OCI-LY1 (cell line): ENCODE data around the gene PRKCZ.

Source experiments
- H2AFZ ChIP-seq: fragments of 200-600 bp; sonication (generic), shearing (Covaris generic); 2 replicates; pipeline ENCODE4 v1.6.0; 2014; ENCODE audit warnings: antibody characterized with exemption, mild to moderate bottlenecking, low read length
- H3F3A ChIP-seq: fragments of 200-600 bp; sonication (generic), shearing (Covaris generic); 2 replicates; pipeline ENCODE4 v1.6.0; 2014; ENCODE audit warnings: mild to moderate bottlenecking, antibody characterized with exemption, low read length, moderate library complexity; ENCODE audit not compliant: insufficient read depth
- H3K27ac ChIP-seq: fragments of 200-600 bp; sonication (generic); 2 replicates; pipeline ENCODE4 v1.5.1; 2014; ENCODE audit warnings: low read length, mixed run types, mild to moderate bottlenecking, low read depth; ENCODE audit not compliant: poor library complexity, severe bottlenecking
- H3K27me3 ChIP-seq: fragments of 200-600 bp; sonication (generic); 2 replicates; pipeline ENCODE4 v1.6.0; 2014; ENCODE audit warnings: antibody characterized with exemption, mild to moderate bottlenecking, low read length, moderate library complexity; ENCODE audit not compliant: insufficient read depth
- H3K36me3 ChIP-seq: fragments of 200-600 bp; sonication (generic); 2 replicates; pipeline ENCODE4 v1.6.1; 2014; ENCODE audit warnings: mild to moderate bottlenecking, antibody characterized with exemption, low read length, moderate library complexity, mixed read lengths; ENCODE audit not compliant: insufficient read depth
- H3K4me1 ChIP-seq: fragments of 200-600 bp; sonication (generic); 2 replicates; pipeline ENCODE4 v1.5.1; 2014; ENCODE audit warnings: mild to moderate bottlenecking, low read length, moderate library complexity; ENCODE audit not compliant: insufficient read depth, severe bottlenecking
- H3K4me2 ChIP-seq: fragments of 200-600 bp; sonication (generic), shearing (Covaris generic); 2 replicates; pipeline ENCODE4 v1.6.1; 2014; ENCODE audit warnings: low read length
- H3K4me3 ChIP-seq: fragments of 200-600 bp; sonication (generic); 2 replicates; pipeline ENCODE4 v1.5.1; 2014; ENCODE audit warnings: low read length, low read depth, mild to moderate bottlenecking, mixed read lengths; ENCODE audit not compliant: poor library complexity, severe bottlenecking
- H3K79me2 ChIP-seq: fragments of 200-600 bp; shearing (Covaris generic); 2 replicates; pipeline ENCODE4 v1.6.1; 2016; ENCODE audit warnings: mixed run types, low read length, mixed read lengths; ENCODE audit not compliant: insufficient read depth
- H3K9ac ChIP-seq: fragments of 200-600 bp; sonication (generic), shearing (Covaris generic); 2 replicates; pipeline ENCODE4 v1.6.1; 2014; ENCODE audit warnings: mild to moderate bottlenecking, low read length, mixed read lengths
- H3K9me2 ChIP-seq: fragments of 200-600 bp; sonication (generic), shearing (Covaris generic); 2 replicates; pipeline ENCODE4 v1.6.1; 2014; ENCODE audit warnings: low read depth, mild to moderate bottlenecking, low read length, mixed read lengths
- H3K9me3 ChIP-seq: fragments of 200-600 bp; shearing (Covaris generic); 2 replicates; pipeline ENCODE4 v1.6.1; 2014; ENCODE audit warnings: low read length, mixed read lengths
- H4K20me1 ChIP-seq: fragments of 200-600 bp; sonication (generic), shearing (Covaris generic); 2 replicates; pipeline ENCODE4 v1.6.0; 2016; ENCODE audit warnings: mild to moderate bottlenecking, low read length; ENCODE audit not compliant: insufficient read depth
- EZH2 ChIP-seq: fragments of 200-600 bp; sonication (generic), shearing (Covaris generic); IDR thresholded peaks from 2 replicates; pipeline ENCODE4 v1.8.0; 2017; ENCODE audit warnings: borderline replicate concordance, mixed run types, mild to moderate bottlenecking, antibody characterized with exemption, low read length, moderate library complexity, mixed read lengths
- TF ChIP-seq, protein P1 (sequence below): fragments of 200-600 bp; sonication (generic), shearing (Covaris generic); IDR thresholded peaks from 2 replicates; pipeline ENCODE4 v1.5.1; 2017; ENCODE audit warnings: mild to moderate bottlenecking, antibody characterized with exemption, low read length, moderate library complexity, mixed read lengths

PRKCZ gene

DNA sequence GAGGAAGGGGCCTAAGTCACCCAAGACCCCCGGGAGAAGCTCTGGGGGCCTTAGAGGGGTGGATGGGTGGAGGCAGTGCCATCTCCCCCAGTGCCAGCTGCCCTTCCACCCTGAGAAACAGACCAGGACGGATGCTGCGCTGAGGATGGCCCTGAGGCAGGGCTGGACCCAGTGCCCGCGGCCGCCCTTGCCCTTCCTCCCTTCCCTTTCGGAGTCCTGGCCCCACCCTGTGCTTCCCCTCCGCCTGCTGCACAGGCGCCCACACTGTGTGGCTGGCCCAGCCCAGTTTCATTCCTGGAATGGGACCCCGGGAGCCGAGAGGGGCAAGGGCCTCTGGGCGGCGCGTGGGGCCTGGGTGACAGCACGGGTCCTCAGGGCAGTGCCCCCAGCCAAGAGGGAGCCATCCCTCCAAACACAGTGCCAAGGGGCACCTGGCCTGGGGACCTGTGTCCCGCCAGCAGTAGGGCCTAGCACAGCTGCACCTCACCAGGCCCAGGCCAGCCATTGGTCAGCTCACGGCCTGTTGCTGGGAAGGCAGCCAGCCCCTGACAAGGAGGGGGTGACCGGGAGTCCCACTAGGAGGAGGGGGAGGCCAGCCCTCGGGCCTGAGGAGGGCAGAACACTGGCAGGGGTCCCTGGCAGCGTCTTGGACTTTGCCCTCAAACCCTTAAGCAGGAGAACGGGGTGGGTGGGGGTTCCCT is 164.5 kb downstream of the PRKCZ start:
- H3K9ac ChIP-seq: no peak overlapping the region
- no peak for TF ChIP-seq EZH2
- TF ChIP-seq, protein P1, sequence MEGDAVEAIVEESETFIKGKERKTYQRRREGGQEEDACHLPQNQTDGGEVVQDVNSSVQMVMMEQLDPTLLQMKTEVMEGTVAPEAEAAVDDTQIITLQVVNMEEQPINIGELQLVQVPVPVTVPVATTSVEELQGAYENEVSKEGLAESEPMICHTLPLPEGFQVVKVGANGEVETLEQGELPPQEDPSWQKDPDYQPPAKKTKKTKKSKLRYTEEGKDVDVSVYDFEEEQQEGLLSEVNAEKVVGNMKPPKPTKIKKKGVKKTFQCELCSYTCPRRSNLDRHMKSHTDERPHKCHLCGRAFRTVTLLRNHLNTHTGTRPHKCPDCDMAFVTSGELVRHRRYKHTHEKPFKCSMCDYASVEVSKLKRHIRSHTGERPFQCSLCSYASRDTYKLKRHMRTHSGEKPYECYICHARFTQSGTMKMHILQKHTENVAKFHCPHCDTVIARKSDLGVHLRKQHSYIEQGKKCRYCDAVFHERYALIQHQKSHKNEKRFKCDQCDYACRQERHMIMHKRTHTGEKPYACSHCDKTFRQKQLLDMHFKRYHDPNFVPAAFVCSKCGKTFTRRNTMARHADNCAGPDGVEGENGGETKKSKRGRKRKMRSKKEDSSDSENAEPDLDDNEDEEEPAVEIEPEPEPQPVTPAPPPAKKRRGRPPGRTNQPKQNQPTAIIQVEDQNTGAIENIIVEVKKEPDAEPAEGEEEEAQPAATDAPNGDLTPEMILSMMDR: no peak
- no peaks in the 10 kb centered on the region for H3K9me2 ChIP-seq
- H3K36me3 ChIP-seq: no peaks in the 10 kb centered on the region
- no peak overlapping the region for H2AFZ ChIP-seq
- no peak overlapping the region for H3K4me2 ChIP-seq
- H3K79me2 ChIP-seq: no peaks in the 10 kb centered on the region
- H3K4me1 ChIP-seq: no peaks in the 10 kb centered on the region
- no peaks in the 10 kb centered on the region for H4K20me1 ChIP-seq
- H3K4me3 ChIP-seq: no peak overlapping the region
- no peak overlapping the region for H3K27ac ChIP-seq
- H3K9me3 ChIP-seq: no peaks in the 10 kb centered on the region
- H3K27me3 ChIP-seq: no peaks in the 10 kb centered on the region; the same call in 1 of the 2 replicates
- H3F3A ChIP-seq: no peaks in the 10 kb centered on the region

DNA sequence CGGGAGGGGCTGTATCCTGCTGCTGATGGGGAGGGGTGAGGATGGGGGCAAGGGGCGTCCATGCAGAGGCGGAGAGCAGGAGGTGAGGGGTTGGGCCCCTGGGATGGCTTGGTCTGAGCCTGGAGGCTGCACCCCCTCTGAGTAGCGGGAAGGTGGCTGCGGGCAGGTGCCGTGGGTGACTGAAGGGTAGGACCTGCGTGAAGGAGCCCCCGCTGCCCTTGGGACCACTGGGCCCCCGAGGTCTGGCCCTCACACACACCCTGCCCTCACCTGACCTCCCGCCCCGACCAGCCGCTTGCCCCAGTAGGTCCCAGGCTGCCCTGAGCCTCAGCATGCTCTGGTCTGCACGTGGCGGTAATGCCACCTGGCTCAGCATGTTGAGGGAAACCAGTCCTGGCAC is 165.1 kb downstream of the PRKCZ start:
- no peak overlapping the region for H3K27ac ChIP-seq
- no peak overlapping the region for H3K4me3 ChIP-seq
- H3K79me2 ChIP-seq: no peaks in the 10 kb centered on the region
- H3K27me3 ChIP-seq: no peaks in the 10 kb centered on the region; the same call in 1 of the 2 replicates
- no peaks in the 10 kb centered on the region for H3F3A ChIP-seq
- H4K20me1 ChIP-seq: no peaks in the 10 kb centered on the region
- H3K4me1 ChIP-seq: no peaks in the 10 kb centered on the region
- H3K9me3 ChIP-seq: no peaks in the 10 kb centered on the region
- H3K9me2 ChIP-seq: no peaks in the 10 kb centered on the region
- H2AFZ ChIP-seq: no peak overlapping the region
- no peak overlapping the region for H3K4me2 ChIP-seq
- TF ChIP-seq, protein P1: no peak
- TF ChIP-seq EZH2: no peak
- H3K9ac ChIP-seq: no peak overlapping the region
- H3K36me3 ChIP-seq: no peaks in the 10 kb centered on the region

DNA sequence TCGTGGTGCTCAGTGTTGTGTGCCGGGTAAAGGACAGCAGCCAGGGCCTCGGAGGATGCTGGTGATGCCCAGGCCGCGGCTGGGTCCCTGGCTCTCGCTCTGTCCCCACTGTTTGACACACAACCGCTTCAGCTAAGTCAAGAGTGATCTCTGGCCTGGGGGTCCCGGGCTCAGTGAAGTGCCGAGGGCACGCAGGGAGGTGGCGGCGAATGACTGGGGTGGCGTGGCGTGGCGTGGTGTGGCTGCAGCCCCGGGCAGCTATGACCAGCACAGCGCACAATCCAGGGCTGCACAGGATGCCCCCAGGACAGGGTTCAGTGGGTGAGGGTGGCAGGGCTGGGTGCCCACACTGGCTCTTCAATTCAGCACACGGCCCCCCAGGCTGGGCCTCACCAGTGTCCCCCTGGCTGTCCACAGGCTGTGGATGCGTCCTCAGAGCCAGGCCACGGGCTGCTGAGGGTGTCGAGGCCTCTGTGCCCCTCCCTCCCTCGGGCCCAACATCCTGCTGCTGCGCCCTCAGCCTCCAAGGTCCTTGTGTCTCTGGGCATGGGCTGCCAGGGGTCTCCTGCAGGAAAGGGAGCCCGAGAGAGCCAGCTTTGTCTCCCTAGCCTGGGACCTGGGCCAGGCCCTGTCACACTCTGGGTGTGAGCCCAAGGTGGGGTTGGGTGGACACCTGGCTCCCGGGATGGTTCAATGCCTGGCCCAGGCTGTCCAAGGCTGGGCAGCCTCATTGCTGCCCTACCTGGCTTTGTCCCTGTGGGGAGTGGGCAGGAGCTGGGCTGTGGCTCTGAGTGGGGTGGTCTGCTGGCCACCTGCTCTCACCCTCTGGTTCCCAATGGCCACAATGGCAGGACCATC is 165.9 kb downstream of the PRKCZ start:
- Histone ChIP-seq H3K27ac (no peak overlapping the region), H3F3A (no peaks in the 10 kb centered on the region), H3K9ac (no peak overlapping the region), H3K4me3 (no peak overlapping the region), H3K27me3 (no peaks in the 10 kb centered on the region; the same call in 1 of the 2 replicates), H2AFZ (no peak overlapping the region), H4K20me1 (no peaks in the 10 kb centered on the region), H3K4me1 (no peaks in the 10 kb centered on the region), H3K79me2 (no peaks in the 10 kb centered on the region), H3K4me2 (no peak overlapping the region), H3K9me2 (no peaks in the 10 kb centered on the region), H3K9me3 (no peaks in the 10 kb centered on the region), H3K36me3 (no peaks in the 10 kb centered on the region)
- TF ChIP-seq, protein P1: no peak
- no peak for TF ChIP-seq EZH2
